Peyer's patch (tissue), 4 donors: ENCODE data around the gene PIF1. TPM values are rescaled to one million over a fixed set of nuclear protein-coding genes. Genes with fewer than 3 reads are reported as not detected.

Experiments
- DNase-seq, 3 donors: peaks; one replicate each; pipeline ENCODE4 v3.0.0-alpha.2; 2017 to 2019
- H3K27ac ChIP-seq, 4 donors: fragments of 200-600 bp; sonication (generic); one replicate each; pipeline ENCODE4 v1.5.1; 2016 to 2019
- H3K27me3 ChIP-seq, 2 donors: fragments of 200-600 bp; sonication (generic); one replicate each; pipeline ENCODE4 v1.5.1; 2019
- H3K36me3 ChIP-seq, 3 donors: fragments of 200-600 bp; sonication (generic); one replicate each; pipeline ENCODE4 v1.5.1; 2016 to 2019
- H3K4me1 ChIP-seq, 4 donors: fragments of 200-600 bp; sonication (generic); one replicate each; pipeline ENCODE4 v1.5.1; 2016 to 2019
- H3K4me3 ChIP-seq, 4 donors: fragments of 200-600 bp; sonication (generic); 1 replicate in 3 of 4; 2 replicates in 1 of 4; pipeline ENCODE4 v1.5.1; 2016 to 2019; ENCODE audit warnings: mild to moderate bottlenecking in 1 of 4
- H3K9me3 ChIP-seq, 4 donors: fragments of 200-600 bp; sonication (generic); one replicate each; pipeline ENCODE4 v1.5.1; 2016 to 2019; ENCODE audit warnings: mild to moderate bottlenecking in 1 of 4
- POLR2A ChIP-seq, 2 donors: fragments of 450-650 bp; IDR thresholded peaks; one replicate each; pipeline ENCODE4 v1.5.1; 2017; ENCODE audit warnings: antibody characterized with exemption in 2 of 2, mild to moderate bottlenecking in 2 of 2, moderate library complexity in 2 of 2
- total RNA-seq, 4 donors: library from RNA; depleted of rRNA; stranded (reverse); fragments of >200 nt; gene quantifications; one replicate each; pipeline ENCODE4 v1.1.0, GENCODE V29; 2016
- TF ChIP-seq, protein P1 (sequence below), 6 experiments: fragments of 450-650 bp in 4 of 6; fragments of 200-600 bp in 2 of 6; sonication (generic) in 1 of 6; IDR thresholded peaks; one replicate each; pipeline ENCODE4 v1.5.1; 2017 to 2019; ENCODE audit warnings: antibody characterized with exemption in 6 of 6, mild to moderate bottlenecking in 3 of 6, moderate library complexity in 1 of 6

The PIF1 gene
- total RNA-seq, 4 donors from 2014 or later, result 3.5 to 8.5 (median 6.9) TPM

DNA sequence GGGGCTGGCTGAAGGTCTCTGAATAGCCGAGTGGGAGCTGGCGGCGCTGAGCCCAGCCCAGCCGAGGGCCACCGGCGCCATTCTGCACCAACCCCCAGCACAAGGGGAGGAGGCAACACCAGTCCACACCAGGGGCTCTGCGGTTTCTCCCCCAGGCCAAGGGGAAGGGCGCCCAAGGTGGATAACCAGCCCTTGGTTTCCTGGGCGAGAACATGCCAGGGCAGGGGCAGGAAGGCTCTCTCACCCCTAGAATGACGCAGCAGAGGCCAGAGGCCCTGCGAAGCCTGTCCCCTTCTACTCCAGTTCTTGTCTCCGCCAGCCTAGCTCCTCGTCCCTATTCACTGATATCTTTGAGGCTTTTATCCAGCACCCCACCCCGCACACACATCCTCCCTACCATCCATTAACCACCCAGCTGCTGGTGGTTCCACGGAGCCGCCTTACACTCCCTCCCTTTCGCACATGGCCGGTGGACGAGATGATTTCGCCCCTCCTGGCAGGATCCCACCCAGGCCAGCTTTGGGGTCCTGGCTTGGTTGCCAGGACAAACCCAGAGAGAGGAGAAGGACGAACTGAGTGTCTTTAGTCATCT, 51.3 kb downstream of the PIF1 start:
- Histone ChIP-seq H3K9me3 (no peaks in the 10 kb centered on the region), H3K27ac (peak overlapping the region in 2 of 4 donors; percentile 81 to 89), H3K4me3 (peak overlapping the region in 2 of 4 donors; percentile 70 to 75), H3K4me1 (peaks cover 0 to 6% (median 0%) of the 10 kb centered on the region in 4 donors), H3K27me3 (peaks cover 0 to 6% of the 10 kb centered on the region in 2 donors), H3K36me3 (no peaks in the 10 kb centered on the region)
- TF ChIP-seq POLR2A (IDR thresholded peaks at IDR 0.05), result no peak
- TF ChIP-seq, protein P1, sequence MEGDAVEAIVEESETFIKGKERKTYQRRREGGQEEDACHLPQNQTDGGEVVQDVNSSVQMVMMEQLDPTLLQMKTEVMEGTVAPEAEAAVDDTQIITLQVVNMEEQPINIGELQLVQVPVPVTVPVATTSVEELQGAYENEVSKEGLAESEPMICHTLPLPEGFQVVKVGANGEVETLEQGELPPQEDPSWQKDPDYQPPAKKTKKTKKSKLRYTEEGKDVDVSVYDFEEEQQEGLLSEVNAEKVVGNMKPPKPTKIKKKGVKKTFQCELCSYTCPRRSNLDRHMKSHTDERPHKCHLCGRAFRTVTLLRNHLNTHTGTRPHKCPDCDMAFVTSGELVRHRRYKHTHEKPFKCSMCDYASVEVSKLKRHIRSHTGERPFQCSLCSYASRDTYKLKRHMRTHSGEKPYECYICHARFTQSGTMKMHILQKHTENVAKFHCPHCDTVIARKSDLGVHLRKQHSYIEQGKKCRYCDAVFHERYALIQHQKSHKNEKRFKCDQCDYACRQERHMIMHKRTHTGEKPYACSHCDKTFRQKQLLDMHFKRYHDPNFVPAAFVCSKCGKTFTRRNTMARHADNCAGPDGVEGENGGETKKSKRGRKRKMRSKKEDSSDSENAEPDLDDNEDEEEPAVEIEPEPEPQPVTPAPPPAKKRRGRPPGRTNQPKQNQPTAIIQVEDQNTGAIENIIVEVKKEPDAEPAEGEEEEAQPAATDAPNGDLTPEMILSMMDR (IDR thresholded peaks at IDR 0.05), result no peak
- DNase-seq, result no peak

DNA sequence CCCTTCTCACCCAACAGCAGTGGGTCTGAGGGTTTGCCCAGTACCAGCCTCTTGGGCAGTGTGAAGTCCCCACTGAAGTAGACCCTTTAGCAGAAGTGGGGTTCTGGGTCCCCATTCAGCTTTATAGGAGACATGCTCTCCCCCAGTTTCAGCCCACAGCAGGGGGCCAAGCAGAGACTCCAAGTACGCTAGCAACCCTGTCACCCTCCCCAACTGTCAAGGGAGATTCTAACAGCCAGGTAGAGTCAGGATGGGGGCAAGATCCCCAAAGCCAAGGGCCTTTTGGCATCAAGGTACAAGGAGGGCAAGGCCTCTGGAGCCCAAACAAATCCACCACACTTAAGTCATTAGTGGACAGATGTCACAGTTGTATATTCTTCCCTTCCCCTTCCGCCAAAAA, 51.8 kb downstream of the PIF1 start:
- Histone ChIP-seq H3K4me1 (peaks cover 0 to 6% (median 0%) of the 10 kb centered on the region in 4 donors), H3K4me3 (peak overlapping the region in 1 of 4 donors; percentile 70), H3K36me3 (no peaks in the 10 kb centered on the region), H3K9me3 (no peaks in the 10 kb centered on the region), H3K27me3 (peaks cover 0 to 6% of the 10 kb centered on the region in 2 donors), H3K27ac (peak overlapping the region in 2 of 4 donors; percentile 81 to 89)
- no peak for DNase-seq
- TF ChIP-seq POLR2A (IDR thresholded peaks at IDR 0.05), result no peak
- TF ChIP-seq, protein P1 (IDR thresholded peaks at IDR 0.05), result no peak

DNA sequence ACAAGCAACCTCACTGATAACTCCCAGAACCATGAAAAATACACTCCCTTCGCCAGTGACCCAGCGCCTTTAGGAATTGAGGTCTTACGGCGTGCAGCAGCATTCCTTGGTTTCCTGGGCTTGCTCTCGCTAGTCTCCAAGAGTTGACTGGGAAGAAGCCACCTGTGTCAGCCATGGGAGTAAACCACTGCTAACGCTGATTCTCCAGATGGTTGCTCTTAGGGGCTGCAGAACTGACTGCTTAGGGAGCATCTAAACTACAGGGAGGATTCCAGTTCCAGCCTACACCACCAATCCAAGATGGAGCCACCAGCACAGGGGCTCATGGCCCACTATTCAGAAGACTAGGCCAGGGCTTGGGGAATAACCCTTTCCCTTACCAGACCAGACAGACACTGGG, 52.5 kb downstream of the PIF1 start:
- no peak for DNase-seq
- Histone ChIP-seq H3K27me3 (peaks cover 0 to 6% of the 10 kb centered on the region in 2 donors), H3K36me3 (no peaks in the 10 kb centered on the region), H3K27ac (no peak overlapping the region), H3K9me3 (no peaks in the 10 kb centered on the region), H3K4me3 (no peak overlapping the region), H3K4me1 (peaks cover 0 to 6% (median 0%) of the 10 kb centered on the region in 4 donors)
- TF ChIP-seq, protein P1 (IDR thresholded peaks at IDR 0.05), result no peak
- TF ChIP-seq POLR2A (IDR thresholded peaks at IDR 0.05), result no peak

DNA sequence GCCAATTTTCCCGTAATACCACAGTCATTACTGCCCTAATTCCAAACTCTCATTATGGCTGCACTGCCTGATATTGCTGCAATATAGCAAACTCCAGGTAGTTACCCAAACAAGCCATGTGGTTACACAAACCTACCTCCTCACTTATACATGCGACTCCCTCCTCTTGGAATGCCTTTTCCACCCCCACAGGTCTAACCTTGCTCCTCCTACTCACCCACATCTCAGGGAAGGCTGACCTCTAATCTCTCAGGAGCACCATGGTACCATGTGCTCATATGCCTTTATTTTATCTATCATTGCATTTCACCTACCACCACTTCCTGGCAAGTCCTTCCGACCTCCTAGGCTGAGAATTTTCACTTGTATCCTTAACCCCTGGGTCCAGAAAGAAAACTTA, 53.0 kb downstream of the PIF1 start:
- Histone ChIP-seq H3K9me3 (no peaks in the 10 kb centered on the region), H3K36me3 (no peaks in the 10 kb centered on the region), H3K27ac (no peak overlapping the region), H3K27me3 (peaks cover 0 to 6% of the 10 kb centered on the region in 2 donors), H3K4me1 (peaks cover 0 to 6% (median 0%) of the 10 kb centered on the region in 4 donors), H3K4me3 (no peak overlapping the region)
- DNase-seq, result no peak
- TF ChIP-seq, protein P1 (IDR thresholded peaks at IDR 0.05), result no peak
- TF ChIP-seq POLR2A (IDR thresholded peaks at IDR 0.05), result no peak

DNA sequence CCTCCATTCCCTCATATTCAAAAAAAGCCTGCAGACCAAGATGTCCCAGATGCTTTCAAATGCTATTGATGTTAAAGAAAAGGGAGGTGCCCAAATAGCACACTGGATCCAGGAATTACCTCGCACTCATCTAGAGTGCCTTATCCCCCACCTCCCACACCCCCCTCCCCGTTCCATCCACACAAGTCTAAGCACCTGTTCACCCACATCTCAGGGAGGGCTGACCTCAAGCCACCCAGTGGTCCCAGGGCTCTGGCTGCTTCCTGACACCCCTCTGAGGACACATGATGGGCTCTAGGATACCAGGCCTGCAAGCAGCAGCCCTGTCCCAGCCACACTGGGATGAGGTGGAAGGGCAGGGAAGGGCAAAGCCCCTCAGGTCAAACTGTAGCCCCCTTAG, 54.8 kb downstream of the PIF1 start:
- no peak for DNase-seq
- Histone ChIP-seq H3K9me3 (no peaks in the 10 kb centered on the region), H3K27me3 (peaks cover 0 to 6% of the 10 kb centered on the region in 2 donors), H3K4me3 (no peak overlapping the region), H3K27ac (no peak overlapping the region), H3K4me1 (no peaks in the 10 kb centered on the region), H3K36me3 (no peaks in the 10 kb centered on the region)
- TF ChIP-seq, protein P1 (IDR thresholded peaks at IDR 0.05), result no peak
- TF ChIP-seq POLR2A (IDR thresholded peaks at IDR 0.05), result no peak
